K562 (cell line): Measurements from ENCODE around the gene RAB1B. TPM values are rescaled to one million over a fixed set of nuclear protein-coding genes. Genes with fewer than 3 reads are reported as not detected.

Experiments
- BRD4 ChIP-seq: fragments of 200-600 bp; sonication (generic); IDR thresholded peaks from 2 replicates; pipeline ENCODE4 v1.6.1; 2017; ENCODE audit warnings: inconsistent platforms
- CAMTA2 ChIP-seq: fragments of 250-450 bp; sonication (Bioruptor Pico); conservative IDR thresholded peaks from 2 replicates; pipeline ENCODE4 v1.5.1; 2022
- CHD1 ChIP-seq: fragments of 200-600 bp; sonication (generic); IDR thresholded peaks from one replicate; pipeline ENCODE4 v1.6.1; 2012; ENCODE audit warnings: mild to moderate bottlenecking, moderate library complexity, low read length, inconsistent platforms
- ELF4 ChIP-seq: fragments of 450-650 bp; formaldehyde crosslinking; IDR thresholded peaks from 2 replicates; pipeline ENCODE4 v1.4.0; 2022; ENCODE audit warnings: missing genetic modification characterization
- EP300 ChIP-seq: IDR thresholded peaks from 2 replicates; pipeline ENCODE4 v1.6.1; 2012; ENCODE audit warnings: low read length, improper control_type of control experiment
- FOS ChIP-seq: IDR thresholded peaks from 3 replicates; pipeline ENCODE4 v1.6.1; 2011; ENCODE audit not compliant: insufficient read length; ENCODE audit errors: extremely low read depth
- FOXJ3 ChIP-seq: sonication (generic); formaldehyde crosslinking; IDR thresholded peaks from 2 replicates; pipeline ENCODE4 v1.4.0; 2020; ENCODE audit warnings: mild to moderate bottlenecking, missing genetic modification reagents
- KAT7 ChIP-seq: sonication (generic); formaldehyde crosslinking; IDR thresholded peaks from 2 replicates; pipeline ENCODE4 v1.8.0; 2022; ENCODE audit warnings: missing genetic modification reagents, mild to moderate bottlenecking, borderline replicate concordance
- MYC ChIP-seq, 2 experiments: fragments of 250-450 bp in 1 of 2; sonication (Bioruptor Pico) in 1 of 2; IDR thresholded peaks; 2 replicates each; pipeline versions ENCODE4 v1.5.1 to v1.6.1; 2012 to 2021; ENCODE audit warnings: low read depth in 2 of 2, borderline replicate concordance in 1 of 2, improper control_type of control experiment in 1 of 2, low read length in 1 of 2, mild to moderate bottlenecking in 1 of 2, moderate library complexity in 1 of 2
- RBM15 ChIP-seq: fragments of 200-400 bp; formaldehyde crosslinking; IDR thresholded peaks from 2 replicates; pipeline ENCODE4 v1.6.1; 2018; ENCODE audit warnings: mild to moderate bottlenecking, low read length, moderate library complexity; ENCODE audit not compliant: insufficient read depth
- SMC3 ChIP-seq: conservative IDR thresholded peaks from 2 replicates; pipeline ENCODE4 v1.6.1; 2011; ENCODE audit warnings: low read depth, low read length, improper control_type of control experiment; ENCODE audit not compliant: insufficient read depth
- SOX6 ChIP-seq: fragments of 450-650 bp; IDR thresholded peaks from 2 replicates; pipeline ENCODE4 v1.6.1; 2014; ENCODE audit warnings: mild to moderate bottlenecking
- ZNF76 ChIP-seq: fragments of 250-450 bp; sonication (Bioruptor Pico); IDR thresholded peaks from 2 replicates; pipeline ENCODE4 v1.4.0; 2020; ENCODE audit warnings: mild to moderate bottlenecking, moderate library complexity, borderline replicate concordance
- polyA plus RNA-seq, 8 experiments: library from polyadenylated mRNA; depleted of rRNA in 4 of 8; stranded (reverse) in 5 of 8; unstranded in 3 of 8; fragments of >200 nt; fragmentation: Nextera tagmentation in 2 of 8; fragmentation: Illumina TruSeq in 1 of 8; extraction: Ambion mirVana in 2 of 8; extraction: Trizol in 1 of 8; gene quantifications; 2 replicates each; pipeline versions ENCODE4 v1.2.1 to v1.2.3, GENCODE V29; 2011 to 2014; ENCODE audit warnings: inconsistent platforms in 1 of 8, missing spikeins in 1 of 8
- total RNA-seq, 7 experiments: library from RNA; depleted of rRNA in 6 of 7; stranded (reverse); fragments of >200 nt in 6 of 7; fragmentation: Illumina TruSeq in 2 of 7; extraction: Trizol in 2 of 7; gene quantifications; 2 replicates each; pipeline versions ENCODE4 v1.2.1 to v1.2.3, GENCODE V29; 2011 to 2021; ENCODE audit warnings: low replicate concordance in 1 of 7
- TF ChIP-seq, protein P1 (sequence below), 2 experiments: IDR thresholded peaks in 1 of 2; conservative IDR thresholded peaks in 1 of 2; 2 replicates each; pipeline ENCODE4 v1.6.1; 2016; ENCODE audit warnings: low read depth in 2 of 2, mild to moderate bottlenecking in 1 of 2, missing compliant biosample characterization in 1 of 2, missing genetic modification characterization in 1 of 2, moderate library complexity in 1 of 2
- TF ChIP-seq, protein P2 (sequence below): IDR thresholded peaks from 2 replicates; pipeline ENCODE4 v1.6.1; 2011; ENCODE audit warnings: borderline replicate concordance, low read depth, mild to moderate bottlenecking, moderate library complexity, low read length; ENCODE audit not compliant: insufficient read depth, poor library complexity, severe bottlenecking
- TF ChIP-seq, protein P3 (sequence below): fragments of 250-450 bp; sonication (Bioruptor Pico); IDR thresholded peaks from 2 replicates; pipeline ENCODE4 v1.5.0; 2021
- TF ChIP-seq, protein P4 (sequence below): fragments of 250-450 bp; sonication (Bioruptor Pico); IDR thresholded peaks from 2 replicates; pipeline ENCODE4 v1.6.1; 2021; ENCODE audit warnings: mild to moderate bottlenecking

Gene RAB1B
- total and polyA plus RNA-seq, 9 of the 15 experiments (the other 6 are each of a cell fraction or from before 2014, with no cell fraction given), result 5.6 to 146 (median 98.6) TPM

DNA sequence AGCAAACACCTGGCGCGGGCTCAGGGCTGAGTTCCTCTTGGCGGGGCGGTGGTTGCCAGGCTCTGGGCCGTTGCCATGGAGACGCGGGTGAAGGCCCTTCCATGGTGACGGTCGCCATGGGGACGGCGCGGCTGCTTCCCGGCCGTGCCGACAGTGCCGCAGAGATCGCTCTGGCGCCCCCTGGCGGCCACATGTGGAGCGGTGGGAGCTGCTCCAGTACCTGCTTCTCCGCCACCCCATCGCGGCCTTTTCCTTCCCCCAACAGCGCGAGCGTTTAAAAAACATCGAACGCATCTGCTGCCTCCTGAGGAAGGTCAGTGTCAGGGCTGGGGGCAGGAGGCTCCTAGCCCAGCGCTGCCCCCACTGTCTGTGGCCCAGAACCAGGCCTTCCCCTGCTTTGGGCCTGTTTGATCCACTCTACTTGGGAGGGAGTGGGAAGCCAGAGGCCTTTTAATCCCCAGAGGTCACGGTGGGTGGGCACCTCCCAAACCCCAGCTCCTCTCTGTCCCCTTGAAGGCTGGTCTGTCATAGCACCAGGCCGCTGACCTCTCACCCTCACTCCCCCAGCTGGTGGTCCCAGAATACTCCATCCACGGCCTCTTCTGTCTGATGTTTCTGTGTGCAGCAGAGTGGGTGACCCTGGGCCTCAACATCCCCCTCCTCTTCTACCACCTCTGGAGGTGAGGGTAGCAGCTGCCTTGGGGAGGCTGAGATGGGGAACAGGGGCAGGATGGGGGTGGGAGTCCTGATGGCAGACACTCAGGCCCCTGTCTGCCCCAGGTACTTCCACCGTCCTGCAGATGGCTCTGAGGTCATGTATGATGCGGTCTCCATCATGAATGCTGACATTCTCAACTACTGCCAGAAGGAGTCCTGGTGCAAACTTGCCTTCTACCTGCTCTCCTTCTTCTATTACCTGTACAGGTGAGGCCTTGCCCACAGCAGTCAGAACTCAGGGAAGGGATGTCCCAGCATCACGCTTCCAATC, 14.3 kb downstream of the RAB1B start (continued):
- TF ChIP-seq MYC (IDR thresholded peaks at IDR 0.05; ENCODE audit: low read depth, low read length) (peak; percentile 62; the same call in 1 of the 2 replicates), MYC (CRISPR knock-in tag; IDR thresholded peaks at IDR 0.05; ENCODE audit: borderline replicate concordance, low read depth) (0 out of 2 replicates have a peak, but pooled peaks have one; percentile 23), FOS (no peak), EP300 (0 out of 2 replicates have a peak, but pooled peaks have one; percentile 19), KAT7 (CRISPR knock-in tag) (no peak), ZNF76 (CRISPR knock-in tag) (no peak), RBM15 (no peak), SMC3 (peak; percentile 85), CHD1 (no peak), FOXJ3 (CRISPR knock-in tag) (no peak), SOX6 (no peak; the same call in 1 of the 2 replicates), CAMTA2 (no peak), ELF4 (CRISPR knock-in tag) (no peak), BRD4 (no peak)
- TF ChIP-seq, protein P1, sequence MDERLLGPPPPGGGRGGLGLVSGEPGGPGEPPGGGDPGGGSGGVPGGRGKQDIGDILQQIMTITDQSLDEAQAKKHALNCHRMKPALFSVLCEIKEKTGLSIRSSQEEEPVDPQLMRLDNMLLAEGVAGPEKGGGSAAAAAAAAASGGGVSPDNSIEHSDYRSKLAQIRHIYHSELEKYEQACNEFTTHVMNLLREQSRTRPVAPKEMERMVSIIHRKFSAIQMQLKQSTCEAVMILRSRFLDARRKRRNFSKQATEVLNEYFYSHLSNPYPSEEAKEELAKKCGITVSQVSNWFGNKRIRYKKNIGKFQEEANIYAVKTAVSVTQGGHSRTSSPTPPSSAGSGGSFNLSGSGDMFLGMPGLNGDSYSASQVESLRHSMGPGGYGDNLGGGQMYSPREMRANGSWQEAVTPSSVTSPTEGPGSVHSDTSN (CRISPR knock-in tag; IDR thresholded peaks at IDR 0.05; ENCODE audit: low read depth), result no peak
- TF ChIP-seq, protein P1 (tag; conservative IDR thresholded peaks at IDR 0.05; ENCODE audit: low read depth), result no peak
- TF ChIP-seq, protein P2, sequence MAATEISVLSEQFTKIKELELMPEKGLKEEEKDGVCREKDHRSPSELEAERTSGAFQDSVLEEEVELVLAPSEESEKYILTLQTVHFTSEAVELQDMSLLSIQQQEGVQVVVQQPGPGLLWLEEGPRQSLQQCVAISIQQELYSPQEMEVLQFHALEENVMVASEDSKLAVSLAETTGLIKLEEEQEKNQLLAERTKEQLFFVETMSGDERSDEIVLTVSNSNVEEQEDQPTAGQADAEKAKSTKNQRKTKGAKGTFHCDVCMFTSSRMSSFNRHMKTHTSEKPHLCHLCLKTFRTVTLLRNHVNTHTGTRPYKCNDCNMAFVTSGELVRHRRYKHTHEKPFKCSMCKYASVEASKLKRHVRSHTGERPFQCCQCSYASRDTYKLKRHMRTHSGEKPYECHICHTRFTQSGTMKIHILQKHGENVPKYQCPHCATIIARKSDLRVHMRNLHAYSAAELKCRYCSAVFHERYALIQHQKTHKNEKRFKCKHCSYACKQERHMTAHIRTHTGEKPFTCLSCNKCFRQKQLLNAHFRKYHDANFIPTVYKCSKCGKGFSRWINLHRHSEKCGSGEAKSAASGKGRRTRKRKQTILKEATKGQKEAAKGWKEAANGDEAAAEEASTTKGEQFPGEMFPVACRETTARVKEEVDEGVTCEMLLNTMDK, result peak; percentile 98
- TF ChIP-seq, protein P3, sequence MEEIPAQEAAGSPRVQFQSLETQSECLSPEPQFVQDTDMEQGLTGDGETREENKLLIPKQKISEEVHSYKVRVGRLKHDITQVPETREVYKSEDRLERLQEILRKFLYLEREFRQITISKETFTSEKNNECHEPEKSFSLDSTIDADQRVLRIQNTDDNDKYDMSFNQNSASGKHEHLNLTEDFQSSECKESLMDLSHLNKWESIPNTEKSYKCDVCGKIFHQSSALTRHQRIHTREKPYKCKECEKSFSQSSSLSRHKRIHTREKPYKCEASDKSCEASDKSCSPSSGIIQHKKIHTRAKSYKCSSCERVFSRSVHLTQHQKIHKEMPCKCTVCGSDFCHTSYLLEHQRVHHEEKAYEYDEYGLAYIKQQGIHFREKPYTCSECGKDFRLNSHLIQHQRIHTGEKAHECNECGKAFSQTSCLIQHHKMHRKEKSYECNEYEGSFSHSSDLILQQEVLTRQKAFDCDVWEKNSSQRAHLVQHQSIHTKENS, result no peak
- TF ChIP-seq, protein P4, sequence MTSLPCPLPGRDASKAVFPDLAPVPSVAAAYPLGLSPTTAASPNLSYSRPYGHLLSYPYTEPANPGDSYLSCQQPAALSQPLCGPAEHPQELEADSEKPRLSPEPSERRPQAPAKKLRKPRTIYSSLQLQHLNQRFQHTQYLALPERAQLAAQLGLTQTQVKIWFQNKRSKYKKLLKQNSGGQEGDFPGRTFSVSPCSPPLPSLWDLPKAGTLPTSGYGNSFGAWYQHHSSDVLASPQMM (CRISPR knock-in tag), result no peak
